Subcutaneous preadipocyte (primary cell): ENCODE measurements around the gene PTPRT. TPM values are rescaled to one million over a fixed set of nuclear protein-coding genes. Genes with fewer than 3 reads are reported as not detected.

Experiments
- small RNA-seq: library from RNA; depleted of rRNA; stranded (forward); fragments of <200 nt; gene quantifications from one replicate; pipeline ENCODE3, GENCODE V24; 2012
- total RNA-seq: library from RNA; depleted of rRNA; stranded (reverse); fragments of >200 nt; gene quantifications from 2 replicates; pipeline ENCODE4 v1.2.3, GENCODE V29; 2012

Gene PTPRT
- total RNA-seq: not detected in 2 replicates

GRCh38 chr20:43189554-43190331 is at the start of gene PTPRT:
Gene PTPRT, minus strand, starts transcription at chr20:43189906. Its CDS starts 173 bp downstream, at chr20:43189733.

Small RNA genes lying within 50 kb of the gene (small RNA-seq; reads per million reads assigned to genes)
- gene RN7SKP100: not detected
